GM19467 (cell line): Measurements from ENCODE around the gene SLC25A3.

Experiments used
- ATAC-seq: cut with Tn5 transposase; IDR thresholded peaks from one replicate; pipeline ENCODE4 v1.9.1; 2021; ENCODE audit warnings: mild to moderate bottlenecking, moderate library complexity; ENCODE audit not compliant: unreplicated experiment

Gene SLC25A3

GRCh38 chr12:98653866-98654493 lies 60.5 kb downstream of the SLC25A3 start:
- no peak for ATAC-seq
